ENCODE data around the gene CCDC188.

CCDC188 gene

DNA sequence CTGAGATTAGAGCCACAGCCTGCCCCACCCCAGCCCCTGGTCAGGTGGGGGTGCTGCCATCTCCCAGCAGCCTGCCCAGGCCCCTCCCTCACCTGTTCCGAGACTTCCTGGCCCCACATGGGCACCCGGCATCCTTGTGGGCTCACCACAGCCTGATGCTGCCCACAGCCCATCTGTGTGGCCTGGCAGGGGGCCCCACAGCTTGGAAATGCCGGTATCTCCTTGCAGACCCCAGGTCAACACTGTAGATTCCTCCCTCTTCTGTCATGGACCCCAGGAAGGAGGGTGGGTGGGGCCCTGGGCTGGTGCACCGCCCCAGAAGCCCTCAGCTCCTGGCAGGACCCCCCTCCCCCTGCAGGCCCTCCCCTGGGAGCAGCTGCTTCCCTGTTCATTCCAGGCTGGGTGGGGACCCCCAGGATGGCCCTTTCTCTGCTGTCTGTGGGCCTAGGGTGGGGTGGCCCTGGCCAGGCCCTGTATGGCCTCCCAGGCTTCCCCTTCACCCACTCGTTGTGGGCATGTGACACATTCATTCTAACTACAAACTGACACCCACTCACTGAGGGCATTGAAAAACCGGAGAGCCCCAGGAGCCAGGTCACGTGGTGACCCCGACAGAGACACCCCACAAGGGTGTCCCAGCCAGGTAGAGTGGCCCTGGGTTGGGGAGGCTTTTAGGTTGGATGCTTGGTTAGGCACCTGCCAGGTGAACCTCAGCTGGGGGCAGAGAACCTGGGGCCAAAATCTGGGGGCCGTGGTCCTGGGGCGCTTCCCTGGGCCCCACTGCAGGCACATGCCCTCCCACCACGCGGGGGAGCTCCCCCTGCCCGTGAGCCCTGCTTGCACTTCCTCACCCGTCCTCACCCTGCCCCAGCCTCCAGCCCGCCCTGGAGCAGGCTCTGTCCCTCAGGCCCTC is 44.1 kb upstream of the CCDC188 start:
- no peak for DNase-seq (ENCODE audit: extremely low spot score)

DNA sequence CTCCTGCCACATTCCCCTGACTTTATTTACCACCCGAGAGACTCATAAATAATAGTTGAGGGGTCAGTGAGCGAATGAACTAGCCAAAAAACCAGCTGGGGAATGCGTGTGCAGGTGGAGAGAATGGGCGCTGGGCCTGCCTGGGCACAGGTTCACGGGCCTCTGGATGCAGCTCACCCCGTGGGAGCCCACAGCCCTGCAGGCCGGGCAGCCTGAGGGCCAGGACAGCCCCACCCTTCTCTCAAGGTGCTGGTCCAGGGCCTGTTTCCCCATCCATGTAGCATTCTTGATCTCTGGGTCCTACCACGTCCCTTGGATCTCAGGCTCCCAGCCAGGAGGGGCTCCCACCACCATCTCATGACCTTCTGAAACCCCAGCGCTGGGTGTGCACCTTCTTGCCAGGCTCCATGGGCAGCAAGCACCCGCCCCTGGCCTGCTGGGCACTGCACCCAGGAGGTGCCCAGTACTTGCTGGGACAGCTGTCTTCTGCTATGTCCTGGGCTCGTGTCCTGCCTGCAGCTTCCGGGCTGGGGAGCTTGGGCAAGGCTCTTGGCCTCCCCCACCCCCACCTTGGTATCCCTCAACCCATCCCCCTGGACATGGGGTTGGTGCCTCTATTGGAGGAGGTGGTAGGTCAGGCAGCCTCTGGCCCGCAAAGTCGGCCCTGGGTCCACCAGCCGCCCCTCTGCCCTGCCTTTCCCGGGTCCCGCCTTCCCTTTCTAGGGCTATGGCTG is 43.1 kb upstream of the CCDC188 start:
- POLR2A ChIA-PET = interaction anchor here (1.2 kb wide), 1 partner anchor 10 kb away, joined by 3 read pairs; no protein-coding TSS in a partner anchor
- CTCF ChIA-PET = no interaction called here
- no peak for TF ChIP-seq L3MBTL2 (conservative IDR thresholded peaks at IDR 0.05)
- no peak for TF ChIP-seq FOXK2 (IDR thresholded peaks at IDR 0.05)
- TF ChIP-seq SP1 (IDR thresholded peaks at IDR 0.05) = no peak
- no peak for TF ChIP-seq FOXM1 (IDR thresholded peaks at IDR 0.05; ENCODE audit: borderline replicate concordance)
- TF ChIP-seq NFRKB (IDR thresholded peaks at IDR 0.05) = no peak
- no peak for TF ChIP-seq ZNF384 (IDR thresholded peaks at IDR 0.05)
- TF ChIP-seq ARNT (IDR thresholded peaks at IDR 0.05) = no peak
- no peak for TF ChIP-seq TARDBP (IDR thresholded peaks at IDR 0.05)
- TF ChIP-seq HDGF (IDR thresholded peaks at IDR 0.05; ENCODE audit: borderline replicate concordance) = no peak
- TF ChIP-seq, protein P1, sequence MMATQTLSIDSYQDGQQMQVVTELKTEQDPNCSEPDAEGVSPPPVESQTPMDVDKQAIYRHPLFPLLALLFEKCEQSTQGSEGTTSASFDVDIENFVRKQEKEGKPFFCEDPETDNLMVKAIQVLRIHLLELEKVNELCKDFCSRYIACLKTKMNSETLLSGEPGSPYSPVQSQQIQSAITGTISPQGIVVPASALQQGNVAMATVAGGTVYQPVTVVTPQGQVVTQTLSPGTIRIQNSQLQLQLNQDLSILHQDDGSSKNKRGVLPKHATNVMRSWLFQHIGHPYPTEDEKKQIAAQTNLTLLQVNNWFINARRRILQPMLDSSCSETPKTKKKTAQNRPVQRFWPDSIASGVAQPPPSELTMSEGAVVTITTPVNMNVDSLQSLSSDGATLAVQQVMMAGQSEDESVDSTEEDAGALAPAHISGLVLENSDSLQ (IDR thresholded peaks at IDR 0.05) = no peak
- DNase-seq (ENCODE audit: extremely low spot score) = no peak

More for the DNA sequence above, 44.1 kb upstream of the CCDC188 start:
- TF ChIP-seq TARDBP (IDR thresholded peaks at IDR 0.05) (no peak), ZNF384 (IDR thresholded peaks at IDR 0.05) (no peak), FOXK2 (IDR thresholded peaks at IDR 0.05) (no peak)
- POLR2A ChIA-PET = interaction anchor here (0.9 kb wide), 1 partner anchor 17 kb away, joined by 3 read pairs; no protein-coding TSS in a partner anchor
- CTCF ChIA-PET = no interaction called here

DNA sequence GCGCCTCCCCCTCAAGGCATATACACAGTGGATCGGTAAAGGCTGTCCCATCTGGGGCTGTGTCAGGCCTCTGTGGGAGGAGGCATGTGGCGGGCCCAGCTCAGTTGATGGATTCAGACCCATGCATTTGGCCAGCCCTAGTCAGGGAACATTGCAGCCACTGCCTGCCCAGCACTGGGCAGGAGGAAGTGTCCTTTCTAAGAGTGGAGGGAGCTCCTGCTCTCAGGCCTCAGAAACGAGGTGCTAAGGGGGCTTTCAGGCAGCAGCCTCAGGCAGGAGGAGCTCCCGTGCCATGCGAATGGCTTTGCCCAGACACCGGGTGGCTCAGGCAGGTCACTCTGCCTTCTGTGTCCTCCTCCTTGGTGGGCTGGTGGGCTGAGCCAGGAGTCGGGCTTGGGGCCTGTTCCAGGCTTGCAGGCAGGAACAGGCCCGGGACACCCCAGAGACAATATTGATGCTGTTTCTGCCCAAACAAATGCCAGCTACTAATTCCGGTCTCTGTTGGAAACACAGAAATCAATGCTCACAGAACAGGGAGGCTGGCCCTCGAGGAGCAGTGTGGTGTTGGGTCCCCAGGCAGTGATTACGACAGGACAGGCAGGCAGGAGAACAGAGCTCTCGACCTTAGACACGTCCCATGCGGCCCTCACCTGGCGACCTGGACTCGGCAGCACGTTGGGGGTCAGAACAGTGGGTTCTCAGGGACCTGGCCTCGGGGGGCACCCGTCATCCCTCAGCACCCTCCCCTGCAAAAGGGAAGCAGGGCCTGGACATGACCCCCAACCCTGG is 42.3 kb upstream of the CCDC188 start:
- ChIA-PET CTCF (interaction anchor here (0.5 to 1.0 kb wide), 3 partner anchors 18 to 914 kb away, joined by 3 to 4 read pairs (median 3); no protein-coding TSS in a partner anchor), POLR2A (interaction anchor here (1.2 kb wide), 1 partner anchor 11 kb away, joined by 3 read pairs; no protein-coding TSS in a partner anchor)

DNA sequence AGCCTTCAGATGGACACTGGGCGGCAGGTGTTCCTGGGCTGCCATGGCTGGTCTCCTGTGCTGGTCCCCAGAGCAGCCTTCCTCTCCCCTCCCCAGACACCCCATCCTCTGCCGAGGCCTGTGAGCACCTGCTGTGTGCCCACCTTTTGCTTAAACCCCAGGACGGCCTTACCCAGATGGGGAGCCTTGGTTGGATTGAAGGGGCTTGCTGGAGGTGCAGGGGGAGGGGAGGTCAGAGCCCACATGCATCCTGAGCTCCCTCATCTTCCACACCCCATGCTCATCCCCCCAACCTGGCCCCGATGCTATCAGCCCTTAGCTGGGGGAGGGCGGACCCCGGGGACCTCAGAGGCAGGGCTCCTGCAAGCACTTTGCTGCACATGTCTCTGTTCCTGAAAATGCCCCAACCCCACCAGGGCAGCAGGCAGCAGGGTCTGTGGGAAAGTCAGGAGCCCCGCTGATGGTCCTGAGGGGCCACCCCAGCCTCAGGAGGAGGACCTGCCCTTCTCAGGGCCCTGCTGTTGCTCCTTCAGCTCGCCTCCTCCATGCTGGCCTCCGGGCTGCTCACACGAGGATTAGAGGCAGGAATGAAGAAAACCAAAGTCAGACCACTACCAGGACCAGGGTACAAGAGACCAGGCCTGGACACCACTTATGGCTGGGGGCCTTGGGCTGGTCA is 41.6 kb upstream of the CCDC188 start:
- TF ChIP-seq NFRKB (IDR thresholded peaks at IDR 0.05) (no peak), FOXK2 (IDR thresholded peaks at IDR 0.05) (no peak)
- CTCF ChIA-PET = interaction anchor here (0.5 to 1.0 kb wide), 3 partner anchors 19 to 915 kb away, joined by 3 to 4 read pairs (median 3); no protein-coding TSS in a partner anchor
- POLR2A ChIA-PET = no interaction called here
- no peak for DNase-seq (ENCODE audit: extremely low spot score)

More for the DNA sequence above, 42.3 kb upstream of the CCDC188 start:
- no peak for DNase-seq (ENCODE audit: extremely low spot score)
- TF ChIP-seq HDGF (IDR thresholded peaks at IDR 0.05; ENCODE audit: borderline replicate concordance) = no peak
- TF ChIP-seq FOXK2 (IDR thresholded peaks at IDR 0.05) = no peak
- no peak for TF ChIP-seq ZNF384 (IDR thresholded peaks at IDR 0.05)

DNA sequence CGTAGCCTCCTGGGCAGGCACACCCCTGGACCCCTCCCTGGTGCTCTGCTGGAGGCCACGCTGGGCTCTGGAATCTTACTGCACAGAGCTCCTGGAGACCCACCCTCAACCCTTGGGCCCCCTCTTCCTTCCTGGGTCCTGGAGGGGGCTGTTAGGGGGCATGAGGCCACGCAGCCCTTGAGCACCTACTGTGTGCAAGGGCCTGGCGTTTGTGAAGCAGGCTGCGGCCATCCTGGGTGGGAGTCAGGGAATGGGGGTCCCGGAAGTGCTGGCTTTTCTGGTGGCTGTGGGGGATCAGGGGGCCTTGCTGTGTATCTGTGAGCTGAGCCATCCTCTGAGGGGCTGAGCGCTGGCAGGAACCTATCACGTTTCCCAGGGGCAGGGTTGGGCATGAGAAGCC is 40.9 kb upstream of the CCDC188 start:
- ChIA-PET CTCF (interaction anchor here (1.0 kb wide), 1 partner anchor 35 kb away, joined by 3 read pairs; no protein-coding TSS in a partner anchor), POLR2A (no interaction called here)
- TF ChIP-seq TARDBP (IDR thresholded peaks at IDR 0.05) (no peak), NFRKB (IDR thresholded peaks at IDR 0.05) (no peak), SUZ12 (IDR thresholded peaks at IDR 0.05) (no peak), FOXA1 (IDR thresholded peaks at IDR 0.05) (no peak), CTBP1 (IDR thresholded peaks at IDR 0.05; ENCODE audit: borderline replicate concordance) (no peak), ZNF384 (IDR thresholded peaks at IDR 0.05) (no peak), L3MBTL2 (conservative IDR thresholded peaks at IDR 0.05) (no peak), HDGF (IDR thresholded peaks at IDR 0.05; ENCODE audit: borderline replicate concordance) (no peak), LEF1 (IDR thresholded peaks at IDR 0.05; ENCODE audit: borderline replicate concordance) (no peak), FOXK2 (IDR thresholded peaks at IDR 0.05) (no peak), ARNT (IDR thresholded peaks at IDR 0.05) (no peak), FOXM1 (IDR thresholded peaks at IDR 0.05; ENCODE audit: borderline replicate concordance) (no peak), ELF4 (IDR thresholded peaks at IDR 0.05) (no peak)
- TF ChIP-seq, protein P1 (IDR thresholded peaks at IDR 0.05) = no peak
- no peak for DNase-seq (ENCODE audit: extremely low spot score)

DNA sequence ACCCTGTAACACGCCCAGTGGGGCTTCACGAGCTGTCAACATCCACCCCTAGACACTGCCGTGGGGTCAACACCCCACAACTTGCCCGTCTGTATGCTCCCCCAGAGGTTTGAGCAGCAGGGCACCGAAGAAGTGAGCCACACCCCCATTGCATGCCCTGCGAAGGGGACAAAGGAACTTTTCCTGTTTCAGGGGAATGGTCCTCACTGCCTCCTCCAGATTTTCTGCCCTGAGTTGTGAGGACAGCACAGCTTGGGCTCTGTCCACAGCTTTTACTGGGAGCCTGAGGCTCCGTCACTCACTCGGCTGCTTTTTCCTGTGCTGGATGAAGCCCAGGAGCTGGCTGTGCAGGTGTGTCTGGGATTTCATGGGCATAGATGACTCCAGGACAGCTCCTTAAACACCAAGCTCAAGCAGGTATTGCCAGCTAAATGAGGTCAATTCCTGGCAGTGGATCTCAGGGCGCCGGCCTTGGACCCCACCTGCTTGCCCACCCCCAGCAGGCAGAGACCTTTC is 40.2 kb upstream of the CCDC188 start:
- POLR2A ChIA-PET = no interaction called here
- TF ChIP-seq CTBP1 (IDR thresholded peaks at IDR 0.05; ENCODE audit: borderline replicate concordance) (no peak), SUZ12 (IDR thresholded peaks at IDR 0.05) (no peak), FOXM1 (IDR thresholded peaks at IDR 0.05; ENCODE audit: borderline replicate concordance) (no peak), SP1 (IDR thresholded peaks at IDR 0.05) (no peak), L3MBTL2 (conservative IDR thresholded peaks at IDR 0.05) (no peak), ELF4 (IDR thresholded peaks at IDR 0.05) (no peak), FOXK2 (IDR thresholded peaks at IDR 0.05) (no peak), ZNF384 (IDR thresholded peaks at IDR 0.05) (no peak), TARDBP (IDR thresholded peaks at IDR 0.05) (no peak), FOXA1 (IDR thresholded peaks at IDR 0.05) (no peak), HDGF (IDR thresholded peaks at IDR 0.05; ENCODE audit: borderline replicate concordance) (no peak), LEF1 (IDR thresholded peaks at IDR 0.05; ENCODE audit: borderline replicate concordance) (no peak), BHLHE40 (IDR thresholded peaks at IDR 0.05; ENCODE audit: borderline replicate concordance) (no peak), ARNT (IDR thresholded peaks at IDR 0.05) (no peak), NFRKB (IDR thresholded peaks at IDR 0.05) (no peak)
- TF ChIP-seq, protein P1 (IDR thresholded peaks at IDR 0.05) = no peak
- no peak for DNase-seq (ENCODE audit: extremely low spot score)
- CTCF ChIA-PET = no interaction called here
